ENCODE measurements around the gene ABHD17A. TPM values are rescaled to one million over a fixed set of nuclear protein-coding genes. Genes with fewer than 3 reads are reported as not detected.

ABHD17A gene
- total and polyA plus RNA-seq, 8 donors, result 41.3 to 72.7 (median 56.8) TPM

DNA sequence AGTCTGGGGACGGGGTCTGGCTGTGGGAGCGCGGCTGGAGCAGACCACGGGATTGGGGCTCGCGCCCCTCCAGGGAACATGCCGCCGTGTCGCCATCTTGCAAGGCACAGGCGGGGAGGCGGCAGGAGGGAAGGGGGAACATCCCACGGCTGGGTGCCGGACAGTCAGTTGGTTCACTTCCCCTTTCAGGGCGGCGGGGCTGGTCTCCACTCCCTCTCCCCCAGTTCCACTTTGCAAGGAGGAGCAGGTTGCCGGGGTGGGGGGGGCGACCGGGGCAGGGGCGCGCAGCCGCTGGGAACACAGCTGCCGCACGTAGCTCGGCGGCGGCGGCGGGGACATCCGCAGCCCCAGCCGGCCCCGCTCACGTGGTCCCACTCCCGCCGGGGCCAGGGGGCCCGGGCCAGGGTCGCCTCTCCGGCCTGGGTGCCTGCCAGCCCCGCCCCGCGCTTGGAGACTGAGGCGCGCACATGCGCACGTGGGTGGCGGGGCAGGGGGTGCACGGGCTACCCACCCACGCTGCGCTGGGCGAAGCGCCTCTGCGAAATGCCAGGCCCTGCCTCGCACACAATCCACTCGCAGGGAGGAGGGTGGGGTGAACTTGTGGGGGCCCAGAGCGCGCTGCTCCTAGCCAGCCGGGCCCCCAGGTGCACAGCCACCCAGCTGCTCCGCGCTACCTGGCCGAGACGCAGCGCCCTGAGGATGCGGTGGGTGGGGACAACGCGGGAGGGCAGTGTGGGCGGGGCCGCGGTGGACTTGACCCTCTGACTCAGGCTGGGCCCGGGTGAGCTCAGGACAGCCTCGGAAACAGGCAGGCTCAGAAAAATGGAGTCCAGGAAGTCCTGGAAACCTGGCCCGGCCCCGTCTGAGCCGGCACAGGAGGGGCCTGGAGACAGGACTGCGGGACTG lies 28.3 kb downstream of the ABHD17A start:
- Histone ChIP-seq H3K4me1 (peaks cover 54 to 100% of the 10 kb centered on the region in 2 donors), H3K4me3 (peak overlapping the region; percentile 36 to 51)
- intact Hi-C loops (cut with DNase I), result no loop called here

GRCh38 chr19:1856345-1856697 lies 29.0 kb downstream of the ABHD17A start:
- Histone ChIP-seq H3K36me3 (peaks cover 0 to 7% of the 10 kb centered on the region in 2 donors), H3K4me1 (peaks cover 48 to 99% of the 10 kb centered on the region in 2 donors), H3K27me3 (no peaks in the 10 kb centered on the region), H3K4me3 (peak overlapping the region; percentile 36 to 51), H3K27ac (peak overlapping the region; percentile 92 to 97), H3K9me3 (no peaks in the 10 kb centered on the region)
- no peak for TF ChIP-seq CTCF (IDR thresholded peaks at IDR 0.05)
- intact Hi-C loops (cut with DNase I), result no loop called here
- no peak for DNase-seq
- ATAC-seq, result no peak

More for the DNA sequence above, 28.3 kb downstream of the ABHD17A start:
- peak in 3 of 4 donors; percentile 71 to 96 (median 89) for DNase-seq
- H3K9me3 ChIP-seq, result no peaks in the 10 kb centered on the region
- TF ChIP-seq CTCF (IDR thresholded peaks at IDR 0.05), result no peak
- peaks cover 0 to 7% of the 10 kb centered on the region in 2 donors for H3K36me3 ChIP-seq
- H3K27me3 ChIP-seq, result no peaks in the 10 kb centered on the region
- H3K27ac ChIP-seq, result peak overlapping the region; percentile 92 to 97
- ATAC-seq, result peak; percentile 65

GRCh38 chr19:1855828-1856255 lies 29.5 kb downstream of the ABHD17A start:
- no peak for ATAC-seq
- peaks cover 0 to 7% of the 10 kb centered on the region in 2 donors for H3K36me3 ChIP-seq
- intact Hi-C loops (cut with DNase I), result no loop called here
- no peak for TF ChIP-seq CTCF (IDR thresholded peaks at IDR 0.05)
- H3K27me3 ChIP-seq, result no peaks in the 10 kb centered on the region
- peaks cover 47 to 94% of the 10 kb centered on the region in 2 donors for H3K4me1 ChIP-seq
- peak in 1 of 4 donors; percentile 44 for DNase-seq
- no peaks in the 10 kb centered on the region for H3K9me3 ChIP-seq
- H3K4me3 ChIP-seq, result peak overlapping the region in 1 of 2 donors; percentile 51
- H3K27ac ChIP-seq, result peak overlapping the region; percentile 92 to 97

- DNase-seq, result peak in 3 of 4 donors; percentile 87 to 98 (median 92)
- peak overlapping the region in 1 of 2 donors; percentile 51 for H3K4me3 ChIP-seq
- no peaks in the 10 kb centered on the region for H3K9me3 ChIP-seq
- peaks cover 41 to 88% of the 10 kb centered on the region in 2 donors for H3K4me1 ChIP-seq
- peak overlapping the region; percentile 92 to 97 for H3K27ac ChIP-seq
- ATAC-seq, result peak; percentile 68
- intact Hi-C loops (cut with DNase I), result no loop called here
- TF ChIP-seq CTCF (IDR thresholded peaks at IDR 0.05), result no peak
- no peaks in the 10 kb centered on the region for H3K27me3 ChIP-seq
- H3K36me3 ChIP-seq, result peaks cover 0 to 7% of the 10 kb centered on the region in 2 donors
Observed at GRCh38 chr19:1855040-1855827, 30.1 kb downstream of the ABHD17A start.
